Sigmoid colon (tissue), 7 donors: ENCODE results near the gene PHF10. TPM values are rescaled to one million over a fixed set of nuclear protein-coding genes. Genes with fewer than 3 reads are reported as not detected.

ENCODE experiments used
- DNase-seq: peaks from one replicate; pipeline ENCODE4 v3.0.0-alpha.2; 2019
- H3K27ac ChIP-seq, 4 donors: fragments of 200-600 bp; sonication (generic); one replicate each; pipeline ENCODE4 v1.5.1; 2016 to 2019; ENCODE audit warnings: mild to moderate bottlenecking in 1 of 4
- H3K27me3 ChIP-seq, 3 donors: fragments of 200-600 bp; sonication (generic); one replicate each; pipeline ENCODE4 v1.5.1; 2019; ENCODE audit warnings: mild to moderate bottlenecking in 1 of 3
- H3K36me3 ChIP-seq, 4 donors: fragments of 200-600 bp; sonication (generic); one replicate each; pipeline ENCODE4 v1.5.1; 2016 to 2019
- H3K4me1 ChIP-seq, 4 donors: fragments of 200-600 bp; sonication (generic); one replicate each; pipeline ENCODE4 v1.5.1; 2017 to 2019
- H3K4me3 ChIP-seq, 4 donors: fragments of 200-600 bp; sonication (generic); one replicate each; pipeline ENCODE4 v1.5.1; 2017 to 2019; ENCODE audit warnings: mild to moderate bottlenecking in 2 of 4, moderate library complexity in 1 of 4
- H3K9me3 ChIP-seq, 4 donors: fragments of 200-600 bp in 3 of 4; sonication (generic) in 3 of 4; one replicate each; pipeline versions ENCODE4 v1.5.1 to v1.6.1; 2013 to 2019
- CTCF ChIP-seq, 4 experiments: fragments of 450-650 bp in 3 of 4; fragments of 200-600 bp in 1 of 4; IDR thresholded peaks; one replicate each; pipeline ENCODE4 v1.5.1; 2016 to 2019; ENCODE audit warnings: antibody characterized with exemption in 4 of 4, mild to moderate bottlenecking in 3 of 4, moderate library complexity in 2 of 4
- EP300 ChIP-seq, 4 donors: sonication (generic); formaldehyde crosslinking; IDR thresholded peaks; one replicate each; pipeline ENCODE4 v1.6.1; 2017; ENCODE audit warnings: antibody characterized with exemption in 4 of 4
- POLR2A ChIP-seq, 2 donors: fragments of 450-650 bp; IDR thresholded peaks; one replicate each; pipeline ENCODE4 v1.6.1; 2016; ENCODE audit warnings: antibody characterized with exemption in 2 of 2, mild to moderate bottlenecking in 2 of 2, moderate library complexity in 2 of 2
- POLR2AphosphoS5 ChIP-seq, 4 donors: sonication (generic); formaldehyde crosslinking; IDR thresholded peaks; one replicate each; pipeline ENCODE4 v1.6.1; 2017; ENCODE audit warnings: antibody characterized with exemption in 4 of 4
- WGBS, 2 donors: extraction: QIAGEN DNeasy Blood & Tissue Kit; methylation state at CpG; one replicate each; pipeline ENCODE4 v1.1.7; 2013; 5-methylcytosine and 5-hydroxymethylcytosine counted together
- intact Hi-C: fragments of 100-400 bp; cut with DNase I; formaldehyde crosslinking; loops from one replicate; pipeline ENCODE4 v1.15.1; 2023
- polyA plus RNA-seq, 3 donors: library from polyadenylated mRNA; stranded (reverse); fragments of 200-250 nt; gene quantifications; one replicate each; pipeline ENCODE4 v1.2.3, GENCODE V29; 2013
- total RNA-seq, 4 donors: library from RNA; depleted of rRNA; stranded (reverse); fragments of >200 nt; gene quantifications; one replicate each; pipeline ENCODE4 v1.1.0, GENCODE V29; 2016
- donor health status: healthy with polysubstance abuse.
- donor health status: Bipolar disorder and iron deficiency.
- donor health status: healthy.

Gene PHF10
- total and polyA plus RNA-seq, 7 donors = 19.4 to 76.3 (median 64.8) TPM

DNA sequence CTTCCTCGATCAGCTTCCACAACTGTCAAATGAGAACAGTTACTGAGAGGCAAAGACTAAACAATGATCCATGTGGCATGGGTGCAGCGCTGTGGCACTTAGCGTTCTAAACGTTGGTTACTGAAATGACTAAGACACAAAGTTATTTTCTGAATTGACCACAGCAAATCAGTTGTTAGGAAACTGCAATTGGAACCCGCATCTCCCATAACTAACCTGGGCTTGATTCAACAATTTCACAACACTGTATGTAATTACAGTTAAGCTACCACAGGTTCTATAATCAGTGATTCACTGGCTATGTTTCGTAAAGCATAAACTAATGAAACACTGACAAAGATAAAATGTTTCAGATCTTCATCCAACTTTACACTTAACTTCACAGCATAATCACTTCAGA is 35.0 kb downstream of the PHF10 start:
- intact Hi-C loops = no loop called here
- TF ChIP-seq EP300 (IDR thresholded peaks at IDR 0.05) (no peak), CTCF (IDR thresholded peaks at IDR 0.05) (no peak), POLR2A (IDR thresholded peaks at IDR 0.05) (no peak), POLR2AphosphoS5 (IDR thresholded peaks at IDR 0.05) (no peak)
- Histone ChIP-seq H3K4me1 (peaks cover 0 to 2% (median 0%) of the 10 kb centered on the region in 4 donors), H3K36me3 (peaks cover 0 to 33% (median 11%) of the 10 kb centered on the region in 4 donors), H3K27ac (no peak overlapping the region), H3K27me3 (no peaks in the 10 kb centered on the region), H3K4me3 (no peak overlapping the region), H3K9me3 (peaks cover 0 to 9% (median 3%) of the 10 kb centered on the region in 4 donors)
- DNase-seq = no peak
- 95 to 96% methylated on average over 6 of the region's 6 CpGs for whole genome bisulfite sequencing, 2 donors

- H3K36me3 ChIP-seq = peaks cover 0 to 46% (median 13%) of the 10 kb centered on the region in 4 donors
- H3K4me1 ChIP-seq = peaks cover 0 to 2% (median 0%) of the 10 kb centered on the region in 4 donors
- TF ChIP-seq CTCF (IDR thresholded peaks at IDR 0.05) (no peak), EP300 (IDR thresholded peaks at IDR 0.05) (no peak), POLR2A (IDR thresholded peaks at IDR 0.05) (no peak), POLR2AphosphoS5 (IDR thresholded peaks at IDR 0.05) (no peak)
- 97 to 98% methylated on average over 2 of the region's 2 CpGs for WGBS, 2 donors
- H3K27ac ChIP-seq = no peak overlapping the region
- H3K4me3 ChIP-seq = no peak overlapping the region
- intact Hi-C loops = no loop called here
- H3K9me3 ChIP-seq = peaks cover 0 to 6% (median 3%) of the 10 kb centered on the region in 4 donors
- no peaks in the 10 kb centered on the region for H3K27me3 ChIP-seq
- DNase-seq = no peak
Measured at GRCh38 chr6:169685860-169686259, 38.4 kb downstream of the PHF10 start.

- intact Hi-C loops = no loop called here
- no peak for TF ChIP-seq CTCF (IDR thresholded peaks at IDR 0.05)
- TF ChIP-seq POLR2A (IDR thresholded peaks at IDR 0.05) = no peak
- no peak for TF ChIP-seq POLR2AphosphoS5 (IDR thresholded peaks at IDR 0.05)
- TF ChIP-seq EP300 (IDR thresholded peaks at IDR 0.05) = no peak
- peaks cover 0 to 50% (median 13%) of the 10 kb centered on the region in 4 donors for H3K36me3 ChIP-seq
- no peak overlapping the region for H3K4me3 ChIP-seq
- H3K9me3 ChIP-seq = peaks cover 0 to 6% (median 3%) of the 10 kb centered on the region in 4 donors
- no peak for DNase-seq
- H3K27ac ChIP-seq = no peak overlapping the region
- 96% methylated on average over 3 of the region's 3 CpGs for WGBS, 2 donors
- no peaks in the 10 kb centered on the region for H3K27me3 ChIP-seq
- peaks cover 0 to 2% (median 0%) of the 10 kb centered on the region in 4 donors for H3K4me1 ChIP-seq
Measured at GRCh38 chr6:169684056-169684455, 40.2 kb downstream of the PHF10 start.

DNA sequence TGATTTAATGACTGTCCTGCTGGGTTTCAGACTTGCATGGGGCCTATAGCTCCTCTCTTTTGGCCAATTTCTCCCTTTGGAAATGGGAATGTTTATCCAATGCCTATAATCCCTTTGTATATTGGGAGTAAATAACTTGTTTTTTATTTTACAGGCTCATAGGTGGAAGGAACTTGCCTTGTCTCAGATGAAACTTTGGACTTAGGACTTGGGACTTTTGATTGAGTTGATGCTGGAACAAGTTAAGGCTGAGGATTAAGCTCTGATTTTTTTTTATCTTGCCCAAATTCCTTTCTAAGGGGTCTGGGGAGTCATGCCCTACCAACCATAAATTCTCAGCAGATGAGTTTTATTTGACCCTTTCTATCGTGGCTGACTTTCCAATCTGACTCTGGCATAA is 46.0 kb downstream of the PHF10 start:
- Histone ChIP-seq H3K4me3 (no peak overlapping the region), H3K4me1 (no peaks in the 10 kb centered on the region), H3K27ac (no peak overlapping the region), H3K27me3 (no peaks in the 10 kb centered on the region), H3K9me3 (no peaks in the 10 kb centered on the region), H3K36me3 (peaks cover 0 to 23% (median 3%) of the 10 kb centered on the region in 4 donors)
- 44 to 67% methylated on average over 1 of the region's 1 CpG for WGBS, 2 donors
- no peak for TF ChIP-seq POLR2A (IDR thresholded peaks at IDR 0.05)
- no peak for TF ChIP-seq CTCF (IDR thresholded peaks at IDR 0.05)
- no peak for TF ChIP-seq POLR2AphosphoS5 (IDR thresholded peaks at IDR 0.05)
- TF ChIP-seq EP300 (IDR thresholded peaks at IDR 0.05) = no peak
- no peak for DNase-seq
- intact Hi-C loops = no loop called here

DNA sequence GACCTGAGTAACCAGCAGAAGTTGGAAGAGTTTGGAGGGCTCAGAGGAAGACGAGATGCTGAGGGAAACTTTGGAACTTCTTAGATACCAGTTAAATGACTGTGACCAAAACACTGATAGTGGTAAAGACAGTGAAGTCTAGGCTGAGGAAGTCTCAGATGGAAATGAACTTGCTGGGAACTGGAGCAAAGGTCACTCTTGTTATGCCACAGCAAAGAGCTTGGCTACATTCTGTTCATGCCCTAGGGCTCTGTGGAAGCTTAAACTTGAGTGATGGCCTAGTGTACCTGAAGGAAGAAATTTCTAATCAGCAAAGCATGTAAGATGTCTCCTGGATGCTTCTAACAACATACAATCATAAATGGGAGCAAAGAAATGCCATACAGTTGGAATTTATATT is 47.2 kb downstream of the PHF10 start:
- Histone ChIP-seq H3K36me3 (peaks cover 0 to 22% (median 1%) of the 10 kb centered on the region in 4 donors), H3K9me3 (no peaks in the 10 kb centered on the region), H3K27ac (no peak overlapping the region), H3K27me3 (no peaks in the 10 kb centered on the region), H3K4me3 (no peak overlapping the region), H3K4me1 (no peaks in the 10 kb centered on the region)
- TF ChIP-seq EP300 (IDR thresholded peaks at IDR 0.05) (no peak), POLR2A (IDR thresholded peaks at IDR 0.05) (no peak), POLR2AphosphoS5 (IDR thresholded peaks at IDR 0.05) (no peak), CTCF (IDR thresholded peaks at IDR 0.05) (no peak)
- WGBS, 2 donors = 92 to 93% methylated on average over 1 of the region's 1 CpG
- intact Hi-C loops = no loop called here
- no peak for DNase-seq
